Measurements from ENCODE around the gene SUPT5H.

GRCh38 chr19:39405958-39406655, 39.3 kb upstream of the SUPT5H start:
- TF ChIP-seq TAF1 (IDR thresholded peaks at IDR 0.05; ENCODE audit: low read depth) (no peak), EZH2 (IDR thresholded peaks at IDR 0.05; ENCODE audit: borderline replicate concordance, insufficient read depth, low read length, poor library complexity, severe bottlenecking) (no peak), POLR2AphosphoS5 (IDR thresholded peaks at IDR 0.05) (no peak), EP300 (conservative IDR thresholded peaks at IDR 0.05; ENCODE audit: poor library complexity, severe bottlenecking) (no peak), RAD21 (conservative IDR thresholded peaks at IDR 0.05) (no peak)
- TF ChIP-seq, protein P1, sequence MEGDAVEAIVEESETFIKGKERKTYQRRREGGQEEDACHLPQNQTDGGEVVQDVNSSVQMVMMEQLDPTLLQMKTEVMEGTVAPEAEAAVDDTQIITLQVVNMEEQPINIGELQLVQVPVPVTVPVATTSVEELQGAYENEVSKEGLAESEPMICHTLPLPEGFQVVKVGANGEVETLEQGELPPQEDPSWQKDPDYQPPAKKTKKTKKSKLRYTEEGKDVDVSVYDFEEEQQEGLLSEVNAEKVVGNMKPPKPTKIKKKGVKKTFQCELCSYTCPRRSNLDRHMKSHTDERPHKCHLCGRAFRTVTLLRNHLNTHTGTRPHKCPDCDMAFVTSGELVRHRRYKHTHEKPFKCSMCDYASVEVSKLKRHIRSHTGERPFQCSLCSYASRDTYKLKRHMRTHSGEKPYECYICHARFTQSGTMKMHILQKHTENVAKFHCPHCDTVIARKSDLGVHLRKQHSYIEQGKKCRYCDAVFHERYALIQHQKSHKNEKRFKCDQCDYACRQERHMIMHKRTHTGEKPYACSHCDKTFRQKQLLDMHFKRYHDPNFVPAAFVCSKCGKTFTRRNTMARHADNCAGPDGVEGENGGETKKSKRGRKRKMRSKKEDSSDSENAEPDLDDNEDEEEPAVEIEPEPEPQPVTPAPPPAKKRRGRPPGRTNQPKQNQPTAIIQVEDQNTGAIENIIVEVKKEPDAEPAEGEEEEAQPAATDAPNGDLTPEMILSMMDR (IDR thresholded peaks at IDR 0.05; ENCODE audit: poor library complexity, severe bottlenecking): no peak
- TF ChIP-seq, protein P2, sequence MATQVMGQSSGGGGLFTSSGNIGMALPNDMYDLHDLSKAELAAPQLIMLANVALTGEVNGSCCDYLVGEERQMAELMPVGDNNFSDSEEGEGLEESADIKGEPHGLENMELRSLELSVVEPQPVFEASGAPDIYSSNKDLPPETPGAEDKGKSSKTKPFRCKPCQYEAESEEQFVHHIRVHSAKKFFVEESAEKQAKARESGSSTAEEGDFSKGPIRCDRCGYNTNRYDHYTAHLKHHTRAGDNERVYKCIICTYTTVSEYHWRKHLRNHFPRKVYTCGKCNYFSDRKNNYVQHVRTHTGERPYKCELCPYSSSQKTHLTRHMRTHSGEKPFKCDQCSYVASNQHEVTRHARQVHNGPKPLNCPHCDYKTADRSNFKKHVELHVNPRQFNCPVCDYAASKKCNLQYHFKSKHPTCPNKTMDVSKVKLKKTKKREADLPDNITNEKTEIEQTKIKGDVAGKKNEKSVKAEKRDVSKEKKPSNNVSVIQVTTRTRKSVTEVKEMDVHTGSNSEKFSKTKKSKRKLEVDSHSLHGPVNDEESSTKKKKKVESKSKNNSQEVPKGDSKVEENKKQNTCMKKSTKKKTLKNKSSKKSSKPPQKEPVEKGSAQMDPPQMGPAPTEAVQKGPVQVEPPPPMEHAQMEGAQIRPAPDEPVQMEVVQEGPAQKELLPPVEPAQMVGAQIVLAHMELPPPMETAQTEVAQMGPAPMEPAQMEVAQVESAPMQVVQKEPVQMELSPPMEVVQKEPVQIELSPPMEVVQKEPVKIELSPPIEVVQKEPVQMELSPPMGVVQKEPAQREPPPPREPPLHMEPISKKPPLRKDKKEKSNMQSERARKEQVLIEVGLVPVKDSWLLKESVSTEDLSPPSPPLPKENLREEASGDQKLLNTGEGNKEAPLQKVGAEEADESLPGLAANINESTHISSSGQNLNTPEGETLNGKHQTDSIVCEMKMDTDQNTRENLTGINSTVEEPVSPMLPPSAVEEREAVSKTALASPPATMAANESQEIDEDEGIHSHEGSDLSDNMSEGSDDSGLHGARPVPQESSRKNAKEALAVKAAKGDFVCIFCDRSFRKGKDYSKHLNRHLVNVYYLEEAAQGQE (IDR thresholded peaks at IDR 0.05; ENCODE audit: borderline replicate concordance): no peak

Measured in neural cell (in vitro differentiated cells).